ENCODE measurements around the gene UCK2.

DNA sequence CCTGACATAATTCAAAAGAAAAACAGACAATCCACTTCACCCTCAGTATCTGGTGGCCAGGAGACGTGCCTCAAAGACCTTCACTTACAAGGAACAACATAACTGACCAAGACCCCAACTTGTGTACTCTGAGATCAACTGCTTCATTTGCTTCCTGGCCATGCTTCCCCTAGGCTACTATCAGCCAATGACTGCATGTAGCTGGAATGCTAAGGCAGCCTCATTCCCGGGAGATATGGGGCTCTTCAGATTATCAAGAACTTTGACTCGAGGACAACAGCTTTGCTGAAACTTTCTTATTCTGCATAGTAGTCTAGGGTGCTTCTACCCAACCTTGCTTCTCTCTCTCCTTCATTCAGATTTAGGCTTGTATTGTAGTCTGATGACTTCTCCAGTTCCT lies 11.7 kb upstream of the UCK2 start:
- TF ChIP-seq CTCF (IDR thresholded peaks at IDR 0.05) (no peak), POLR2A (IDR thresholded peaks at IDR 0.05) (no peak)
